ENCODE measurements around the gene MCM6.

MCM6 gene

GRCh38 chr2:135845997-135846396, 30.2 kb downstream of the MCM6 start:
- no peaks in the 10 kb centered on the region for H3K27me3 Mint-ChIP-seq

GRCh38 chr2:135845257-135845656, 31.0 kb downstream of the MCM6 start:
- no peak overlapping the region for H3K27ac Mint-ChIP-seq
- peaks cover 48 to 59% of the 10 kb centered on the region in 2 donors for H3K36me3 Mint-ChIP-seq
- peaks cover 0 to 2% of the 10 kb centered on the region in 2 donors for H3K9me3 Mint-ChIP-seq
- ATAC-seq (replicated peaks) = no peak
- no peak overlapping the region for H3K4me3 Mint-ChIP-seq
- no peak for DNase-seq
- H3K27me3 Mint-ChIP-seq = no peaks in the 10 kb centered on the region
- H3K4me1 Mint-ChIP-seq = peaks cover 0 to 5% of the 10 kb centered on the region in 2 donors

More at GRCh38 chr2:135845997-135846396, 30.2 kb downstream of the MCM6 start:
- Mint-ChIP-seq H3K4me1 (peaks cover 0 to 5% of the 10 kb centered on the region in 2 donors), H3K9me3 (peaks cover 0 to 2% of the 10 kb centered on the region in 2 donors), H3K27ac (no peak overlapping the region), H3K4me3 (no peak overlapping the region), H3K36me3 (peaks cover 54 to 66% of the 10 kb centered on the region in 2 donors)
- ATAC-seq (replicated peaks) (no peak), DNase-seq (no peak)

- H3K36me3 Mint-ChIP-seq = peaks cover 44 to 56% of the 10 kb centered on the region in 2 donors
- H3K27me3 Mint-ChIP-seq = no peaks in the 10 kb centered on the region
- DNase-seq (no peak), ATAC-seq (replicated peaks) (no peak)
- H3K4me3 Mint-ChIP-seq = no peak overlapping the region
- peaks cover 0 to 6% of the 10 kb centered on the region in 2 donors for H3K4me1 Mint-ChIP-seq
- no peak overlapping the region for H3K27ac Mint-ChIP-seq
- peaks cover 0 to 2% of the 10 kb centered on the region in 2 donors for H3K9me3 Mint-ChIP-seq
Measured at GRCh38 chr2:135844301-135844895, 31.8 kb downstream of the MCM6 start.

GRCh38 chr2:135843671-135844070, 32.6 kb downstream of the MCM6 start:
- no peak for ATAC-seq (replicated peaks)
- peaks cover 38 to 50% of the 10 kb centered on the region in 2 donors for H3K36me3 Mint-ChIP-seq

GRCh38 chr2:135840601-135841000, 35.6 kb downstream of the MCM6 start:
- ATAC-seq (replicated peaks) (peak in 1 of 2 donors; percentile 59), DNase-seq (no peak)
- no peaks in the 10 kb centered on the region for H3K27me3 Mint-ChIP-seq
- no peak overlapping the region for H3K4me3 Mint-ChIP-seq
- H3K36me3 Mint-ChIP-seq = peaks cover 24 to 43% of the 10 kb centered on the region in 2 donors
- peaks cover 0 to 3% of the 10 kb centered on the region in 2 donors for H3K4me1 Mint-ChIP-seq
- no peak overlapping the region for H3K27ac Mint-ChIP-seq
- H3K9me3 Mint-ChIP-seq = no peaks in the 10 kb centered on the region

More at GRCh38 chr2:135843671-135844070, 32.6 kb downstream of the MCM6 start:
- no peak for DNase-seq
- H3K27me3 Mint-ChIP-seq = no peaks in the 10 kb centered on the region
- H3K4me1 Mint-ChIP-seq = peaks cover 0 to 3% of the 10 kb centered on the region in 2 donors
- H3K27ac Mint-ChIP-seq = no peak overlapping the region
- no peak overlapping the region for H3K4me3 Mint-ChIP-seq
- peaks cover 0 to 2% of the 10 kb centered on the region in 2 donors for H3K9me3 Mint-ChIP-seq

GRCh38 chr2:135839713-135840112, 36.5 kb downstream of the MCM6 start:
- H3K9me3 Mint-ChIP-seq = no peaks in the 10 kb centered on the region
- H3K27ac Mint-ChIP-seq = no peak overlapping the region
- DNase-seq (no peak), ATAC-seq (replicated peaks) (no peak)
- H3K27me3 Mint-ChIP-seq = no peaks in the 10 kb centered on the region
- peaks cover 24 to 44% of the 10 kb centered on the region in 2 donors for H3K36me3 Mint-ChIP-seq
- no peak overlapping the region for H3K4me3 Mint-ChIP-seq
- peaks cover 0 to 3% of the 10 kb centered on the region in 2 donors for H3K4me1 Mint-ChIP-seq

GRCh38 chr2:135838502-135838901, 37.7 kb downstream of the MCM6 start:
- H3K27me3 Mint-ChIP-seq = no peaks in the 10 kb centered on the region
- no peak overlapping the region for H3K27ac Mint-ChIP-seq
- H3K4me3 Mint-ChIP-seq = no peak overlapping the region
- ATAC-seq (replicated peaks) (no peak), DNase-seq (no peak)
- peaks cover 16 to 36% of the 10 kb centered on the region in 2 donors for H3K36me3 Mint-ChIP-seq
- peaks cover 0 to 1% of the 10 kb centered on the region in 2 donors for H3K4me1 Mint-ChIP-seq
- H3K9me3 Mint-ChIP-seq = no peaks in the 10 kb centered on the region

- H3K27ac Mint-ChIP-seq = peak within 1 kb of the TSS; percentile 59
- H3K4me1 Mint-ChIP-seq = peaks cover 0 to 1% of the 10 kb centered on the region in 2 donors
- no peaks in the 10 kb centered on the region for H3K27me3 Mint-ChIP-seq
Measured at GRCh38 chr2:135836596-135837270, 39.5 kb downstream of the MCM6 start, which contains the start of gene LCT. Gene LCT, minus strand, starts transcription at chr2:135837184. Its CDS starts 15 bp downstream, at chr2:135837169.

GRCh38 chr2:135832891-135833290, 43.4 kb downstream of the MCM6 start:
- Mint-ChIP-seq H3K27ac (no peak overlapping the region), H3K4me1 (no peaks in the 10 kb centered on the region), H3K36me3 (peaks cover 4 to 27% of the 10 kb centered on the region in 2 donors), H3K4me3 (no peak overlapping the region), H3K9me3 (no peaks in the 10 kb centered on the region), H3K27me3 (no peaks in the 10 kb centered on the region)
- ATAC-seq (replicated peaks) = no peak
- no peak for DNase-seq

More at GRCh38 chr2:135836596-135837270, 39.5 kb downstream of the MCM6 start, which contains the start of gene LCT:
- Mint-ChIP-seq H3K9me3 (no peaks in the 10 kb centered on the region), H3K4me3 (no peak within 1 kb of the TSS), H3K36me3 (peaks cover 5 to 25% of the 10 kb centered on the region in 2 donors)
- DNase-seq = no peak
- no peak for ATAC-seq (replicated peaks)

GRCh38 chr2:135831180-135831812, 44.9 kb downstream of the MCM6 start:
- H3K36me3 Mint-ChIP-seq = peaks cover 4 to 24% of the 10 kb centered on the region in 2 donors
- no peak for DNase-seq
- H3K4me3 Mint-ChIP-seq = no peak overlapping the region
- H3K9me3 Mint-ChIP-seq = no peaks in the 10 kb centered on the region
- no peak overlapping the region for H3K27ac Mint-ChIP-seq
- no peak for ATAC-seq (replicated peaks)
- H3K27me3 Mint-ChIP-seq = no peaks in the 10 kb centered on the region
- no peaks in the 10 kb centered on the region for H3K4me1 Mint-ChIP-seq

- no peak overlapping the region for H3K4me3 Mint-ChIP-seq
- no peak overlapping the region for H3K27ac Mint-ChIP-seq
- no peaks in the 10 kb centered on the region for H3K4me1 Mint-ChIP-seq
- H3K9me3 Mint-ChIP-seq = no peaks in the 10 kb centered on the region
- H3K27me3 Mint-ChIP-seq = no peaks in the 10 kb centered on the region
- ATAC-seq (replicated peaks) (no peak), DNase-seq (no peak)
- H3K36me3 Mint-ChIP-seq = peaks cover 3 to 18% of the 10 kb centered on the region in 2 donors
Measured at GRCh38 chr2:135829378-135830135, 46.7 kb downstream of the MCM6 start.

GRCh38 chr2:135826544-135826943, 49.7 kb downstream of the MCM6 start:
- H3K27me3 Mint-ChIP-seq = no peaks in the 10 kb centered on the region
- H3K27ac Mint-ChIP-seq = no peak overlapping the region
- no peak overlapping the region for H3K4me3 Mint-ChIP-seq
- peaks cover 0 to under 1% of the 10 kb centered on the region in 2 donors for H3K4me1 Mint-ChIP-seq
- DNase-seq (no peak), ATAC-seq (replicated peaks) (no peak)
- peaks cover 11 to 25% of the 10 kb centered on the region in 2 donors for H3K36me3 Mint-ChIP-seq
- H3K9me3 Mint-ChIP-seq = peaks cover 7 to 12% of the 10 kb centered on the region in 2 donors

GRCh38 chr2:135825550-135826176, 50.6 kb downstream of the MCM6 start:
- no peak for DNase-seq
- H3K27ac Mint-ChIP-seq = no peak overlapping the region
- H3K4me3 Mint-ChIP-seq = no peak overlapping the region
- no peak for ATAC-seq (replicated peaks)
- H3K9me3 Mint-ChIP-seq = peaks cover 7 to 12% of the 10 kb centered on the region in 2 donors
- H3K27me3 Mint-ChIP-seq = no peaks in the 10 kb centered on the region
- H3K36me3 Mint-ChIP-seq = peaks cover 11 to 23% of the 10 kb centered on the region in 2 donors
- H3K4me1 Mint-ChIP-seq = peaks cover 0 to 5% of the 10 kb centered on the region in 2 donors

Measured in stimulated activated naive B cell treated with anti-CD40 and anti-IgM and Interleukin-4, amounts not matched to agents 10 μg/mL and 1 μg/mL and 100 μg/mL, for 72 hours (primary cell).